K562 (cell line): ENCODE data around the gene MYL5. TPM values are rescaled to one million over a fixed set of nuclear protein-coding genes. Genes with fewer than 3 reads are reported as not detected.
A peak's percentile ranks its signal among the peaks of the same experiment; 100 is the strongest.

Source experiments
- ATAC-seq: fragments of 200-7000 bp; cut with Tn5 transposase; 3 replicates; pipeline ENCODE4 v1.9.1; 2020; ENCODE audit warnings: moderate library complexity
- BruUV-seq: library from RNA; stranded (reverse); fragments of 400-500 nt; replicated peaks from 2 replicates; lab custom pipeline; 2021; lab: Mats Ljungman, UMichigan
- CTCF ChIA-PET: fragments of 300-600 bp; formaldehyde crosslinking; extraction: SDS; loops from one replicate; lab custom pipeline; 2021; ENCODE audit warnings: low intra/inter-chr PET ratio; lab: Yijun Ruan, JAX
- POLR2A ChIA-PET: fragments of 300-600, 350-650 bp; sonication (Branson Sonifier 250); formaldehyde crosslinking; extraction: SDS; loops from one replicate; lab custom pipeline; 2021; ENCODE audit warnings: antibody characterized with exemption, inconsistent platforms; lab: Yijun Ruan, JAX
- DNase-seq, 4 experiments: peaks; one replicate each; pipeline versions ENCODE4 v3.0.0 to v3.0.0-alpha.2; 2011 to 2018; ENCODE audit warnings: low spot score in 3 of 4, mixed read lengths in 3 of 4; ENCODE audit errors: extremely low read depth in 1 of 4
- FAIRE-seq: peaks from 2 replicates; lab custom pipeline; 2011; peaks lifted over from hg19 to GRCh38; lab: Jason Lieb, UNC
- H2AFZ ChIP-seq: 2 replicates; pipeline ENCODE4 v1.6.0; 2011; ENCODE audit warnings: low read depth, low read length, control low read depth, inconsistent platforms
- H3K27ac ChIP-seq: fragments of 200-600 bp; 3 replicates; pipeline ENCODE4 v1.8.0; 2011; ENCODE audit warnings: low read depth, mild to moderate bottlenecking, control low read depth, inconsistent platforms, low read length, moderate library complexity, mixed read lengths; ENCODE audit errors: extremely low read depth
- H3K27me3 ChIP-seq, 2 experiments: fragments of 300-600 bp in 1 of 2; 2 replicates in 1 of 2; 3 replicates in 1 of 2; pipeline versions ENCODE4 v1.6.0 to v1.8.0; 2011; ENCODE audit warnings: inconsistent platforms in 2 of 2, low read length in 2 of 2, mild to moderate bottlenecking in 1 of 2, mixed read lengths in 1 of 2, moderate library complexity in 1 of 2; ENCODE audit not compliant: control insufficient read depth in 2 of 2, insufficient read depth in 2 of 2
- H3K36me3 ChIP-seq: fragments of 300-600 bp; 3 replicates; pipeline ENCODE4 v1.8.0; 2011; ENCODE audit warnings: mild to moderate bottlenecking, low read length, inconsistent platforms; ENCODE audit not compliant: control insufficient read depth, insufficient read depth
- H3K4me1 ChIP-seq, 2 experiments: fragments of 200-600 bp in 1 of 2; replicated peaks in 1 of 2; 2 replicates in 1 of 2; 3 replicates in 1 of 2; pipeline versions ENCODE4 v1.5.1 to v1.8.0; 2011; ENCODE audit warnings: inconsistent platforms in 2 of 2, low read length in 2 of 2, mild to moderate bottlenecking in 1 of 2, mixed read lengths in 1 of 2, moderate library complexity in 1 of 2; ENCODE audit not compliant: control insufficient read depth in 2 of 2, insufficient read depth in 2 of 2
- H3K4me2 ChIP-seq: 2 replicates; pipeline ENCODE4 v1.6.1; 2011; ENCODE audit warnings: low read length, control low read depth, inconsistent platforms, mixed read lengths; ENCODE audit not compliant: insufficient read depth
- H3K4me3 ChIP-seq: fragments of 200-600 bp; sonication (generic), shearing (Covaris generic); 2 replicates; pipeline ENCODE4 v1.5.1; 2016; ENCODE audit warnings: control low read depth, inconsistent platforms
- H3K79me2 ChIP-seq: fragments of 200-600 bp; 3 replicates; pipeline ENCODE4 v1.8.0; 2011; ENCODE audit warnings: low read length, inconsistent platforms; ENCODE audit not compliant: control insufficient read depth, insufficient read depth
- H3K9ac ChIP-seq, 2 experiments: 2 replicates each; pipeline versions ENCODE4 v1.6.0 to v1.6.1; 2011; ENCODE audit warnings: low read depth in 2 of 2, low read length in 2 of 2, control low read depth in 1 of 2, inconsistent platforms in 1 of 2, mild to moderate bottlenecking in 1 of 2, mixed read lengths in 1 of 2; ENCODE audit not compliant: insufficient read depth in 1 of 2
- H3K9me1 ChIP-seq: one replicate; pipeline ENCODE4 v1.6.0; 2011; ENCODE audit warnings: inconsistent platforms, mild to moderate bottlenecking, low read length, moderate library complexity; ENCODE audit not compliant: control insufficient read depth, insufficient read depth
- H3K9me3 ChIP-seq: replicated peaks from 2 replicates; pipeline ENCODE4 v1.5.1; 2011; ENCODE audit warnings: low read depth, low read length, inconsistent platforms; ENCODE audit not compliant: control insufficient read depth, insufficient read depth
- H4K20me1 ChIP-seq: replicated peaks from 2 replicates; pipeline ENCODE4 v1.6.1; 2011; ENCODE audit warnings: low read length, inconsistent platforms, mixed read lengths; ENCODE audit not compliant: control insufficient read depth, insufficient read depth
- SAFB2 ChIP-seq: fragments of 200-400 bp; formaldehyde crosslinking; IDR thresholded peaks from 2 replicates; pipeline ENCODE4 v1.6.1; 2018; ENCODE audit warnings: borderline replicate concordance, low read length, low read depth, moderate library complexity; ENCODE audit not compliant: severe bottlenecking
- ZBTB7A ChIP-seq: IDR thresholded peaks from 2 replicates; pipeline ENCODE4 v1.6.1; 2011; ENCODE audit warnings: low read depth, mild to moderate bottlenecking, low read length, moderate library complexity, borderline replicate concordance; ENCODE audit not compliant: control insufficient read depth
- ZNF76 ChIP-seq: fragments of 250-450 bp; sonication (Bioruptor Pico); IDR thresholded peaks from 2 replicates; pipeline ENCODE4 v1.4.0; 2020; ENCODE audit warnings: mild to moderate bottlenecking, moderate library complexity, borderline replicate concordance
- ZSCAN29 ChIP-seq: fragments of 450-650 bp; IDR thresholded peaks from 2 replicates; pipeline ENCODE4 v1.6.1; 2017
- WGBS: fragments of 100-300 bp; shearing (Covaris generic); methylation state at CpG from one replicate; pipeline ENCODE4 v1.1.6; 2016; ENCODE audit warnings: low coverage, mixed read lengths; ENCODE audit not compliant: insufficient coverage; ENCODE audit errors: missing lambda C conversion rate; 5-methylcytosine and 5-hydroxymethylcytosine counted together
- in situ Hi-C: fragments of 300-500 bp; cut with MboI; formaldehyde crosslinking; loops from 4 replicates; pipeline ENCODE4 v1.15.0; 2018; ENCODE audit warnings: inconsistent platforms, mixed read lengths
- intact Hi-C: fragments of 100-400 bp; cut with micrococcal nuclease; formaldehyde crosslinking; loops from 2 replicates; pipeline ENCODE4 v1.14.2; 2022
- polyA plus RNA-seq, 8 experiments: library from polyadenylated mRNA; depleted of rRNA in 4 of 8; stranded (reverse) in 5 of 8; unstranded in 3 of 8; fragments of >200 nt; fragmentation: Nextera tagmentation in 2 of 8; fragmentation: Illumina TruSeq in 1 of 8; extraction: Ambion mirVana in 2 of 8; extraction: Trizol in 1 of 8; gene quantifications; 2 replicates each; pipeline versions ENCODE4 v1.2.1 to v1.2.3, GENCODE V29; 2011 to 2014; ENCODE audit warnings: inconsistent platforms in 1 of 8, missing spikeins in 1 of 8
- total RNA-seq, 7 experiments: library from RNA; depleted of rRNA in 6 of 7; stranded (reverse); fragments of >200 nt in 6 of 7; fragmentation: Illumina TruSeq in 2 of 7; extraction: Trizol in 2 of 7; gene quantifications; 2 replicates each; pipeline versions ENCODE4 v1.2.1 to v1.2.3, GENCODE V29; 2011 to 2021; ENCODE audit warnings: low replicate concordance in 1 of 7
- TF ChIP-seq, protein P1 (sequence below): fragments of 250-450 bp; sonication (Bioruptor Pico); IDR thresholded peaks from 2 replicates; pipeline ENCODE4 v1.5.0; 2022; ENCODE audit warnings: mild to moderate bottlenecking

The MYL5 gene
- total and polyA plus RNA-seq, 9 of the 15 experiments (the other 6 are each of a cell fraction or from before 2014, with no cell fraction given): 1.4 to 10.0 (median 4.1) TPM

DNA sequence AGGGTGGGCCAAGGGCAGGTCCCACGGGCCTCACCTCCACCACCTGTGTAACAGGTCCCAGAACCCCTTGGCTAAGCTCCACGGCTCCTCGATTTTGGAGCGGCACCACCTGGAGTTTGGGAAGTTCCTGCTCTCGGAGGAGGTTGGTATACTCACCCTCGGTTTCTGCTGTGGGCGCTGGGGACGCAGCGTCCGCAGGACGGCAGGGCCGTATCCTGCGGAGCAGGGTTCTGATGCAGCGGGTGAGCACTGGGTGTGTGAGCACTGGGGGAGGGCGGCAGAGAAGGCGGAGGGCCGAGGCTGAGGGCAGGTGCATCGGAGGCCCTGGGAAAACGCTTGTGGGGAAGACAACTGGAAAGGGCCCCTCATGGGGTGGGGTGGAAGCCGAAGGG is 11.3 kb upstream of the MYL5 start:
- Histone ChIP-seq H3K27me3 (peaks cover 21 to 52% of the 10 kb centered on the region in 2 experiments; a peak in 3 of 5 replicates), H3K9ac (no peak overlapping the region; a peak in 1 of 4 replicates), H3K9me1 (no peaks in the 10 kb centered on the region), H4K20me1 (no peaks in the 10 kb centered on the region), H2AFZ (no peak overlapping the region), H3K9me3 (peaks cover 2% of the 10 kb centered on the region; the same call in 1 of the 2 replicates), H3K27ac (no peak overlapping the region), H3K4me3 (no peak overlapping the region), H3K79me2 (no peaks in the 10 kb centered on the region), H3K4me1 (peaks cover 0 to 47% of the 10 kb centered on the region in 2 experiments; a peak in 2 of 5 replicates), H3K4me2 (no peak overlapping the region), H3K36me3 (no peaks in the 10 kb centered on the region)
- in situ Hi-C loops (no loop called here), intact Hi-C loops (no loop called here)
- CTCF ChIA-PET: no interaction called here
- ATAC-seq: no peak
- POLR2A ChIA-PET: no interaction called here
- DNase-seq: no peak
- no TSS peak for BruUV-seq
- TF ChIP-seq ZNF76 (CRISPR knock-in tag) (no peak), SAFB2 (no peak)
- 13% methylated on average over 11 of the region's 20 CpGs for WGBS
- FAIRE-seq: no peak

DNA sequence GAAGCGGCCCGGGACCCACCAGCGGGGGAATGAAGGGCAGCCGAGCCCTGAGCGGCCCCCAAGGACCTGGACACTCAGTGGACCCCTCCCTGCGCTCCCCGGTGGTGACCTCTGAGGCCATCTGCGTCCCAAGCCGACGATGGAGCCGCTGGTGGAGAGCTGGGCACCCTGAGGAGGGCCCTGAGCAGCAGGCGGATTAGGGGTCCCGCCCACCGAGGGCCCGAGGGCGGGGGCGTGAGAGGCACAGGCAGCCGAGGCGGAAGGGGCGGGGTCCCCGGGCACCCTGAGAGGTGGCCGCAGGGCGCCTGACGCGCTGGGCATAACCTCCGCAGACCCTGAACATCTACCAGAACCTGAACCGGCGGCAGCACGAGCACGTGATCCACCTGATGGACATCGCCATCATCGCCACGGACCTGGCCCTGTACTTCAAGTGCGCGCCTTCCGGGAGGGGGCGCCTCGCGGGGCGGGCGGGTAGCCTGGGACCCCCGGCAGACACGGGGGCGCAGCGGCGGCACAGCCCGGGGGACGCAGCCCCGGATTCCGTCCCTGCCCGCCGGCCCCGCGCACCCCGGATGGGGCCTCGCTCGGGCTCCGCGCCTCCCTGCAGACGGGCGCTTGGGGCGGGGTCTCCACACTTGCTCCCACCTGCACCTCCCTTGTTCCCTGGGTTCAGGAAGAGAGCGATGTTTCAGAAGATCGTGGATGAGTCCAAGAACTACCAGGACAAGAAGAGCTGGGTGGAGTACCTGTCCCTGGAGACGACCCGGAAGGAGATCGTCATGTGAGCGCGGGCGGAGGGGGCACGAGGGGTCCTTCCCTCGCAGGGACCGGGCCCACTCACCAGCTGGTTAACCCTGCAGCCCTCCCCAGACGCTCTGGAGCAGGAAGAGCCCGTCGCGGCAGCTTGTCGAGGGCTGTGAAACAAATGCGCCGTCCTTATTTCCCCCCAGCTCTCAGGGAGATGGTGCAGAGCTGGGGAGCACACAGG is 10.6 kb upstream of the MYL5 start:
- FAIRE-seq (no peak), ATAC-seq (no peak)

More for the DNA sequence above, 10.6 kb upstream of the MYL5 start:
- no peak overlapping the region for H3K4me2 ChIP-seq
- 30% methylated on average over 46 of the region's 80 CpGs for WGBS
- POLR2A ChIA-PET: interaction anchor here (0.6 kb wide), 1 partner anchor 11 kb away, joined by 3 read pairs; the partner anchor contains the start of genes ATP5ME and MYL5
- peaks cover 21 to 52% of the 10 kb centered on the region in 2 experiments; a peak in 3 of 5 replicates for H3K27me3 ChIP-seq
- in situ Hi-C loops: no loop called here
- no peak overlapping the region for H3K4me3 ChIP-seq
- DNase-seq: no peak
- H2AFZ ChIP-seq: no peak overlapping the region
- TF ChIP-seq ZSCAN29: no peak
- TF ChIP-seq, protein P1, sequence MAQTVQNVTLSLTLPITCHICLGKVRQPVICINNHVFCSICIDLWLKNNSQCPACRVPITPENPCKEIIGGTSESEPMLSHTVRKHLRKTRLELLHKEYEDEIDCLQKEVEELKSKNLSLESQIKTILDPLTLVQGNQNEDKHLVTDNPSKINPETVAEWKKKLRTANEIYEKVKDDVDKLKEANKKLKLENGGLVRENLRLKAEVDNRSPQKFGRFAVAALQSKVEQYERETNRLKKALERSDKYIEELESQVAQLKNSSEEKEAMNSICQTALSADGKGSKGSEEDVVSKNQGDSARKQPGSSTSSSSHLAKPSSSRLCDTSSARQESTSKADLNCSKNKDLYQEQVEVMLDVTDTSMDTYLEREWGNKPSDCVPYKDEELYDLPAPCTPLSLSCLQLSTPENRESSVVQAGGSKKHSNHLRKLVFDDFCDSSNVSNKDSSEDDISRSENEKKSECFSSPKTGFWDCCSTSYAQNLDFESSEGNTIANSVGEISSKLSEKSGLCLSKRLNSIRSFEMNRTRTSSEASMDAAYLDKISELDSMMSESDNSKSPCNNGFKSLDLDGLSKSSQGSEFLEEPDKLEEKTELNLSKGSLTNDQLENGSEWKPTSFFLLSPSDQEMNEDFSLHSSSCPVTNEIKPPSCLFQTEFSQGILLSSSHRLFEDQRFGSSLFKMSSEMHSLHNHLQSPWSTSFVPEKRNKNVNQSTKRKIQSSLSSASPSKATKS: no peak
- TF ChIP-seq ZBTB7A: 0 out of 2 replicates have a peak, but pooled peaks have one; percentile 3
- CTCF ChIA-PET: no interaction called here
- H3K79me2 ChIP-seq: no peaks in the 10 kb centered on the region
- no peaks in the 10 kb centered on the region for H4K20me1 ChIP-seq
- BruUV-seq: no TSS peak
- no peaks in the 10 kb centered on the region for H3K36me3 ChIP-seq
- intact Hi-C loops: no loop called here
- no peak overlapping the region for H3K27ac ChIP-seq
- H3K4me1 ChIP-seq: peaks cover 0 to 42% of the 10 kb centered on the region in 2 experiments; a peak in 2 of 5 replicates
- H3K9me3 ChIP-seq: peaks cover 2% of the 10 kb centered on the region; the same call in 1 of the 2 replicates
- no peak overlapping the region; a peak in 1 of 4 replicates for H3K9ac ChIP-seq
- H3K9me1 ChIP-seq: no peaks in the 10 kb centered on the region
